ENCODE measurements around the gene ARHGEF33. TPM values are rescaled to one million over a fixed set of nuclear protein-coding genes. Genes with fewer than 3 reads are reported as not detected.

Gene ARHGEF33
- total RNA-seq, 1 donor from 2014 or later: 6.4 TPM

DNA sequence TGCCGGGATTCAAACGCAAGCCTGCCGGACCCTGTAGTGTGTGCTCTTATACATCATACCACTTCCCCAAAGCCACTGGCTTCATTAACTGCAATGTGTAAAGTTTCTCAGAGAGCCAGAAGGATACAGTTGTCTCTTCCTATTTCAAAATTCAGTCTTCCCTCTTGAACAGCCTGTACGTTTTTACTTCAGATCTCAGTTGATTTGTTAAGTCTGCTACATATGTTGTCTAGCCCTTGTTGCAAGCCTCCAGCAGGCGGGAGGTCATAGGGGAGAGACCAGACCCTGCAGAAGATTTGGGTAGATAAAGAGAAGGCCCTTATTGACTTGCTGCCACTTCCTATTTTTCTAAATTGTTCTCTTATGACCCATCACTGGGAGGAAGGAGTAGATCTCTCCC is 56.2 kb downstream of the ARHGEF33 start:
- intact Hi-C loops (cut with DNase I): loop anchor here (2.0 to 5.0 kb wide), 2 partner anchors 91 to 283 kb away; no protein-coding TSS in a partner anchor
- H3K36me3 ChIP-seq: no peaks in the 10 kb centered on the region
- no peaks in the 10 kb centered on the region for H3K4me1 ChIP-seq
- DNase-seq (ENCODE audit: low spot score in 2 of 2): no peak
- H3K4me3 ChIP-seq: no peak overlapping the region
- H3K9me3 ChIP-seq: no peaks in the 10 kb centered on the region
- no peak overlapping the region for H3K27ac ChIP-seq
- TF ChIP-seq CTCF (IDR thresholded peaks at IDR 0.05): no peak
- no peaks in the 10 kb centered on the region for H3K27me3 ChIP-seq

DNA sequence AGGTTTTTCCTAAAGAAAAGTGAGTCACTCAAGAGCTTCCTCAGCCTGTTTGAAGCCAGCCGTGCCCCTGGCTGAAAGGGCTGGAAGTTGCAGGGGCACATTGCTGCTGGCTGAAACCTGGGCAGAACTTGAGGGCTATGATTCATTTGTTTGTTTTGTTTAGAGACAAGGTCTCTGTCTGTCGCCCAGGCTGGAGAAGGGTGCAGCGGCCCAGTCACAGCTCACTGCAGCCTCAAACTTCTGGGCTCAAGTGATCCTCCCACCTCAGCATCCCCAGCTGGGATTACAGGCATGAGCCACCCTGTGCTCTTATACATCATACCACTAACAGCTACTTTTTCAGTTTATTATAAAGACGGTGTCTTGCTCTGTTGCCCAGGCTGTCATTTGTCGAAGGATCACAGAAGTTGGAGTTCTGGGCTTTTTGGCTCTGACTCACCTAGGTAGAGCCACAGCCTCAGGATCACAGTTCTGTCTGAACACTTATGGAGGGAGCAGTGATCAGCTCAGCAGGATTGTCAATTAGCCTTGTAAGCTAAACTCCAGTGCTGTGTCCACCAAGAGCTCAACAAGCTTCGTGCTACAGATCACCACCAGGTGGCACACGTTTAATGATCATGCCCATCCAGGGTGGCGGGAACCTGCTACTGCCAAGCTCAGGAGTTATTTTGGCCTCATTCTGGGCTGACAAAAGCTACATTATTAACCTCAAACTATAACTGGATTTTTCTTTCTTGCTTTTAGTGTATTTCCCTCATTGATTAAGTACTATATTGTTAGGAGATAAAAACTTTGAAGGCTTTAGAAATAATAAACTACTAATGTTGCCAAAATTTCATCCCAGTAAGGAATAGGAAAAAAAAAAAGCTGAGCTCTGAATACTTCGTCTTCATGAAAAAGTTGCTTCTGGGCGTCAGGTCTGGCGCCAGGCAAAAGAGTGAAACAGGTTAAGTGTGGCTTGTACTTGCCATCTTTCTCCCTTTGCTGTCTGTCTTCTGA is 57.9 kb downstream of the ARHGEF33 start:
- no peaks in the 10 kb centered on the region for H3K27me3 ChIP-seq
- peak; percentile 14 to 81 for DNase-seq (ENCODE audit: low spot score in 2 of 2)
- intact Hi-C loops (cut with DNase I): loop anchor here (2.0 to 5.0 kb wide), 2 partner anchors 90 to 281 kb away; no protein-coding TSS in a partner anchor
- no peaks in the 10 kb centered on the region for H3K4me1 ChIP-seq
- H3K27ac ChIP-seq: no peak overlapping the region
- H3K9me3 ChIP-seq: no peaks in the 10 kb centered on the region
- H3K36me3 ChIP-seq: no peaks in the 10 kb centered on the region
- peak; percentile 42 to 76 (median 62) for TF ChIP-seq CTCF (IDR thresholded peaks at IDR 0.05)
- no peak overlapping the region for H3K4me3 ChIP-seq

GRCh38 chr2:38948387-38948882 is 58.8 kb downstream of the ARHGEF33 start:
- Histone ChIP-seq H3K4me3 (no peak overlapping the region), H3K36me3 (no peaks in the 10 kb centered on the region), H3K4me1 (no peaks in the 10 kb centered on the region), H3K27me3 (no peaks in the 10 kb centered on the region), H3K27ac (no peak overlapping the region), H3K9me3 (no peaks in the 10 kb centered on the region)
- no peak for DNase-seq (ENCODE audit: low spot score in 2 of 2)
- intact Hi-C loops (cut with DNase I): loop anchor here (5.0 kb wide), 1 partner anchor 89 kb away; no protein-coding TSS in a partner anchor
- TF ChIP-seq CTCF (IDR thresholded peaks at IDR 0.05): no peak

- intact Hi-C loops (cut with DNase I): loop anchor here (5.0 kb wide), 1 partner anchor 88 kb away; no protein-coding TSS in a partner anchor
Measured at GRCh38 chr2:38948995-38949394, 59.3 kb downstream of the ARHGEF33 start.

GRCh38 chr2:38951766-38952165 is 62.1 kb downstream of the ARHGEF33 start:
- H3K36me3 ChIP-seq: no peaks in the 10 kb centered on the region
- no peaks in the 10 kb centered on the region for H3K4me1 ChIP-seq
- H3K27ac ChIP-seq: no peak overlapping the region
- intact Hi-C loops (cut with DNase I): no loop called here
- H3K4me3 ChIP-seq: no peak overlapping the region
- TF ChIP-seq CTCF (IDR thresholded peaks at IDR 0.05): no peak
- no peak for DNase-seq (ENCODE audit: low spot score in 2 of 2)
- no peaks in the 10 kb centered on the region for H3K27me3 ChIP-seq
- H3K9me3 ChIP-seq: no peaks in the 10 kb centered on the region

More at GRCh38 chr2:38948995-38949394, 59.3 kb downstream of the ARHGEF33 start:
- no peak for TF ChIP-seq CTCF (IDR thresholded peaks at IDR 0.05)
- H3K4me3 ChIP-seq: no peak overlapping the region
- no peaks in the 10 kb centered on the region for H3K27me3 ChIP-seq
- no peaks in the 10 kb centered on the region for H3K9me3 ChIP-seq
- no peak overlapping the region for H3K27ac ChIP-seq
- no peak for DNase-seq (ENCODE audit: low spot score in 2 of 2)
- no peaks in the 10 kb centered on the region for H3K36me3 ChIP-seq
- H3K4me1 ChIP-seq: no peaks in the 10 kb centered on the region
